Measurements from ENCODE around the gene PTCRA. TPM values are rescaled to one million over a fixed set of nuclear protein-coding genes. Genes with fewer than 3 reads are reported as not detected.
"Not testable (repeated sequence)": the region's sequence is repeated elsewhere in the genome, so short reads cannot be mapped to it uniquely, and the experiment has no call there.

PTCRA gene
- not detected in 2 replicates for total RNA-seq (2014; rRNA removed; shearing (Covaris generic))

DNA sequence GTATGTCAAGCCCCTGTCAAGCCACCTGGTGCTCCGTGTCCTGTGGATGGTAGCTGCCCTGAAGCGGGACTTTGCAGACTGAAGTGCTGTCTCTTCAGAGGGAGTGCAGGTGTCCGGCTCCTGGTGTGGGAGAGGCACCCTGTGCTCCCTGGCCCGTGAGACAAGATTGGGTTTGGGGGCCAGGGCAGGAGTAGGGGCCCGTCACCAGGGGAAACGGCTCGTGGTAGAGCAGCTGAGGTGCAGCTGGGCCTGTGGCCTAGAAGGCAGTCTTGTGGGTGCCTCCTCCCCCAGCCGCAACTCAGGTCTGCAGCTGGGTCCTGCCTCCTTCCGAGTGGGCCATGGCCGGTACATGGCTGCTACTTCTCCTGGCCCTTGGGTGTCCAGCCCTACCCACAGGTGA, at the start of gene PTCRA:
Gene PTCRA, plus strand, starts transcription at position 322 of the 400 bp plus-strand sequence. Its CDS starts 17 bp downstream, at position 339.
- DNase-seq (ENCODE audit: low spot score), result no peak

DNA sequence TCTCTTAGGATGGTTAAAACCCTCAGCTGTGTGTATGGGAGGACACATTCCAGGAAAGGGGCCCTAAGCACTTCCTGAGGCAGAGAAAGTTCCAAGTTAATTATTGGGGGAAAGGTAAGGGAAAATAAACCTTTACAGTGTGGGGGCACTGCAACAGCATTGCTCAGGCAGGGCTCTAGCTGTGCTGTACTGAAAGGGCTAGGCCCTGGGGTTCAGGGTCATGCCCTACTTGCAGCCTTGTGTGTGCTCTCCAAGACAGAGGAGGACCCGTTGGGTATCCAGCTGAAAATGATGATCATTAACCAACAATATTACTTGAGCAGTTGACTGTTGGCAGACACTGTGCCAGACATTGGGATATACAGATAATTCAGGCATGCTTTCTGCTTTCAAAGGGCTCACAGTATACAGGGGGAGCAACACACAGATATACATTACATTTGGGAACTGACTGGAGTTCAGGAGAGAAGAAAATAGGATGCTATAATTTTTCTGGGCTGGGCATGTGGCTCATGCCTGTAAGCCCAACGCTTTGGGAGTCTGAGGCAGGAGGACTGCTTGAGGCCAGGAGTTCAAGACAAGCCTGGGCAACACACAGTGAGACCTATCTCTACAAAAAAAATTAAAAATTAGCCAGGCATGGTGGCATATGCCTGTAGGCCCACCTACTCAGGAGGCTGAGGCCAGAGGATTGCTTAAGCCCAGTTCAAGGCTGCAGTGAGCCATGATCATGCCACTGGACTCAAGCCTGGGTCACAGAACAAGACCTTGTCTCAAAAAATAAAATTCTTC, 45.5 kb upstream of the PTCRA start:
- DNase-seq (ENCODE audit: low spot score), result no peak

DNA sequence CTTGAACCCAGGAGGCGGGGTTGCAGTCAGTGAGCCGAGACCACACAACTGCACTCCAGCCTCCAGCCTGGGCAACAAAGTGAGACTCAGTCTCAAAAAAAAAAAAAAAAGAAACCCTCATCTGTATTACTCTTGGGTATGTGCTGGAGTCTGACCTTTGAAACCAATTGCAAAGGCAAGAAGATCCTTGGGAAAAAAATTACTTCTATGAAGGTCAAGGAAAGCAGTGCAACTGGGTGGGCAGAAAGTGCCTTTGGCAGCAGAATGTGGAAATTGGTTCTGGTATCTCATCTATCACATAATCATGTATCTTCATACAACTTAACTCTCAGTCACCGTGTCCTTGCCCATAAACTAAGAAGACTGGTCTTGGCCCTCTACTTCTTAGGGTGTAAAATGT, 44.1 kb upstream of the PTCRA start:
- no peak for DNase-seq (ENCODE audit: low spot score)

- no peak for DNase-seq (ENCODE audit: low spot score)
Observed at GRCh38 chr6:42873313-42873712, 42.5 kb upstream of the PTCRA start.

DNA sequence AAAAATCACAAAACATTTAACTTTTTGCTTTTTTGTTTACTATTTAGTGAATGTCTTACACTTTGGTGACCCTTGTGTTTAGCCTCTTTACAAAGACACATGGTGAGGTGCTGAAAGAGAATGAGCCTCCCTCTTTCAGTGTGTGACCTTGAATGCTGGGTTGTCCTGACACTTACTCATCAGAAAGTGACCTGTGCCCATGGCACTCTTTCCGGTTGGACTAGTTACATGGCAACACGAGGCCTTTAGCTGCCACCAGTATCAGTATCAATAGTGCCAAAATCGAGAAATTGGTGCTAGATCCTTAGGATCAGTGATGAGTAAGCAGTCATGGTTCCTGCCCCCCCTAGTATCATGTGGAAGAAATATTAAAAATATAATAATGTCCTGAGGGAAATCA, 38.2 kb upstream of the PTCRA start:
- no peak for DNase-seq (ENCODE audit: low spot score)

- peak; percentile 91 for DNase-seq (ENCODE audit: low spot score)
Observed at GRCh38 chr6:42879372-42880239, 36.2 kb upstream of the PTCRA start, which contains the start of gene RPL7L1. RPL7L1 (plus strand) TSS chr6:42879616; CDS start chr6:42879911, 295 bp downstream.

DNA sequence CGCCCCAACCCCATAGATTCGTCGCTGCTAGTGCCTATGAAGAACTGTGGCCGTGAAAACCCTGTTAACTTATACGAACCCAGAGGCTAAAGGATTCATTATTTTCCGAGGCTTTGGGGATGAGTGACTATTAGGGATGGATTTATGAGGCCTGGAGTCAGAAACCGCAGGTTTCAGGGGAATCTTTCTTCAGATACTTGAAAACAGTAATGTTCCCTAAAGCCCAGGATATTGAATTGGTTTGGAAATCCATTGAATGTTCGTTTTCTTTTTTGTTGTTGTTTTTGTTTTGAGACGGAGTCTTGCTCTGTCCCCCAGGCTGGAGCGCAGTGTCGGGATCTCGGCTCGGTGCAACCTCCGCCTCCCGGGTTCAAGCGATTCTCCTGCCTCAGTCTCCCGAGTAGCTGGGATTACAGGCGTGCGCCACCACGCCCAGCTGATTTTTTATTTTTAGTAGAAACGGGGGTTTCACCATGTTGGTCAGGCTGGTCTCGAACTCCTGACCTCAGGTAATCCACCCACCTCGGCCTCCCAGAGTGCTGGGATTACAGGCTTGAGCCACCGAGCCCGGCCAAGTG, 35.5 kb upstream of the PTCRA start:
- not testable (repeated sequence) for DNase-seq (ENCODE audit: low spot score)

GRCh38 chr6:42880871-42881270, 35.0 kb upstream of the PTCRA start:
- not testable (repeated sequence) for DNase-seq (ENCODE audit: low spot score)

DNA sequence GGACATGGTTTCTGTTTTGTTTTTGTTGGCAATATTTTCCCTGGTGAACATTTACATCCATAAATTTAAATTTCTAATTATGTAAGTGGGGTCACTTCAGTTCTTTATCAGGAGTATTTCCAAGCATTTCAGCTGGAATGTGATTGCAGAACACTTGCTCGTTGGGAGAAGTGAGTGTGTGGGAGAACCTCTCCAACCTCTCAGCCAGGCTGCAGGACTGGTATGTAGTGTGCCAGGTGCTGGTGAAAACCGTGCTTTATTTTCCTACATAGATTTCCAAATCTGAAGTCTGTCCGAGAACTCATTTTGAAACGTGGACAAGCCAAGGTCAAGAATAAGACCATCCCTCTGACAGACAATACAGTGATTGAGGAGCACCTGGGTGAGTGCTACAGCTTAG, 30.2 kb upstream of the PTCRA start:
- no peak for DNase-seq (ENCODE audit: low spot score)

- DNase-seq (ENCODE audit: low spot score), result not testable (repeated sequence)
Observed at GRCh38 chr6:42888201-42888600, 27.7 kb upstream of the PTCRA start.

DNA sequence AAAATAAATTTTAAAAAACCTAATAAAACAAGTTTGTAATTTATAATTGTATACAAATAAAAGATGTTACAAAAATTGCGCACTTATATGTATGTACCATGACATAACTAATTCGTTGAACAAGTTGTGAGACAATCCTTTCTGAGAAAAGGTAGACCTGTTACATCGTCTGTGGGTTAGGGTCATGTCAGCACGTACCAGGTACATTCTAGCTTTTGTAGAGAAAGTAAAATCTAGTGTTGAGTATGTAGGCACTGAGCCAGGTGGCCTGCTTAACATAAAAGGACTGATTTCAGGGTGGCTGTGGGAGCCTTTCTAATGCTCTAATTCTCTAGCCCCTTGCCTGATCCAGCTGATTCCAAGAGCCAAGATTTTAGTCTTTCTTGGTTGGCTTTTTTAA, 26.0 kb upstream of the PTCRA start:
- DNase-seq (ENCODE audit: low spot score), result no peak

DNA sequence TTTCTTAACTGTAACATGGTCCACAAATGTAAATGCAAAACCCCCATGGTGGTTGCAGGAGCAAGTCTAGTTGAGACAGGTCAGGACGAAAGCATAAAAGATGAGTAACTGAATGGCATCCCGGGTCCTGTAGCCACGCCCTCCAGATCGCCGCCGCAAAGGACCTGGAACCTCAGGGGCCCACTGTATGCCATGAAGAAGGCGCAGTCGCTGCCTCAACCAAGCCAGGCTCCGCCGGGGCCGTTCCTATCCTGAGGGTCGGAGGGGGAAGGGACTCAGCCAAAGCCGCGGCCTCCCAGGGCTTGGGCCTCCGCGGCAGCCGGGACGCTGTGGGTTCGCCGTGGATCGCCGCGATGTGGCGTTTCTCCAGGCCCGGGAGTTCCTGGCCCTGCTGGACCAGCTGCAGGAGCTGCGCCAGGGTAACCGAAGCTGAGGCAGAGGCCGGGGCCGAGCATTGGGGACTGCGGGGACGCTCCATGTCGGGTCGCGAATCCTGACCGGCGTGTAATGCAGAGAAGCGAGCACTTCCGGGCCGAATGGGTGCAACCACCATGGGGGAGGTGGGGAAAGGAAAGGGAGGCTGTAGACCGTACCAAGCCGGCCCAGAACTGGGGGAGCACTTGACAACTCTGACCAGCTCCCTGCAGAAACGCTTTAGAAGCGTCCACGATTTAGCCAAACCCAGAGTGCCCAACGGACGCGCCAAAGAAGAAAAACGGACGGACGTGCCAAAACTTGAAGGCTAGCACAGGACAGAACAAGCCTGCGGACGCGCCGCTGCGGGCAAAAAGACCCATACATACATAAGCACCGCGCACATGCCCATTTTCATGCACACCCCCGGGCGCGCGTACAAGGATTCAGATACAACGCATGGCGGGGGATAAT, 25.3 kb upstream of the PTCRA start:
- peak; percentile 97 for DNase-seq (ENCODE audit: low spot score)

GRCh38 chr6:42891199-42891722, 24.6 kb upstream of the PTCRA start:
- DNase-seq (ENCODE audit: low spot score), result no peak

DNA sequence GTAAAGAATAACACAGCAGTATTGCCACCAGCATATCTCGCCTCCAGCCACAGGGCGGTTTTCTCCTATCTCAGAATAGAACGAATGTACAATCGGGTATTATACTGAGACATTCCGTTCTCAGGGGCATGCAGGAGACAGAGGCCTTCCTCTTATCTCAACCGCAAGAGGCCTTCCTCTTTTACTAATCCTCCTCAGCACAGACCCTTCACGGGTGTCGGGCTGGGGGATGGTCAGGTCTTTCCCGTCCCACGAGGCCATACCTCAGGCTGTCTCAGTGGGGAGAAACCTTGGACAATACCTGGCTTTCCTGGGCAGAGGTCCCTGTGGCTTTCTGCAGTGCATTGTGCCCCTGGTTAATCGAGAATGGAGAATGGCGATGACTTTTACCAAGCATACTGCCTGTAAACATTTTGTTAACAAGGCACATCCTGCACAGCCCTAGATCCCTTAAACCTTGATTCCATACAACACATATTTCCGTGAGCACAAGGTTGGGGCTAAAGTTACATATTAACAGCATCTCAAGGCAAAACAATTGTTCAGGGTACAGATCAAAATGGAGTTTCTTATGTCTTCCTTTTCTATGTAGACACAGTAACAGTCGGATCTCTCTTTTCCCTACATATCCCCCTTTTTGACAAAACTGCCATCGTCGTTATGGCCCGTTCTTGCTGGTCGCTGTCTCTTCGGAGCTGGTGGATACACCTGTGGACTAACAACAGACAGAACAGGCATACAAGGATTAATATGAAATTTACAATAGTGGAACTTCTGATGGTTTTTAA, 21.6 kb upstream of the PTCRA start:
- DNase-seq (ENCODE audit: low spot score), result not testable (repeated sequence)

DNA sequence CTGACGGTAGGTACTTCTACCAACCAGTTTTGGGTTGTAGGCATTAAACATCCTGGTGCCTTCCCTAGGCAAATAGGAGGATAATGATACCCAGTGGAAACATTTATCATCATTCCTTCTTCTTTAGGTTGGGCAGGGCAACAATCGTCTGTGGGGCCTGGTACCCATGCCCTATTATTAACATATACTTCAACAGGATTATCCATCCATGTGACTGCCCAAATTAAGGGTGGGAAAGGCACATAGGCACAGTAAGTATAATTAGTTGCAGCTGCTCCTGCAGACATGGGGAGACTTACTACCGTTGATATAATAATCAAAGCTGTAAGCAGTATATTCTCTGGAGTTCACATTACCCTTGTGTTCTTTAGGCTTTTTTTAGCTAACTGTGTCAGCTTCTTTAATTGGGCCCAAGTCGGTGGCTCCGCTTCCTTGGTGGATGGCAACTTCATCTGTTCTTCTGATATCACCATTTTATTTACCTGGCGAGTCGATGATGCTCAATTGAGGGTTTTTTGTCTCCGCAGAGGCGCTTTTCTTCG, 19.6 kb upstream of the PTCRA start:
- DNase-seq (ENCODE audit: low spot score), result no peak

GRCh38 chr6:42898891-42899361, 16.9 kb upstream of the PTCRA start:
- DNase-seq (ENCODE audit: low spot score), result peak; percentile 88

GRCh38 chr6:42899871-42900270, 16.0 kb upstream of the PTCRA start:
- DNase-seq (ENCODE audit: low spot score), result no peak

- peak; percentile 94 for DNase-seq (ENCODE audit: low spot score)
Observed at GRCh38 chr6:42901538-42901957, 14.3 kb upstream of the PTCRA start.

All from HT-29 (cell line).